ENCODE data around the gene FMO1.
"Not testable (repeated sequence)": the region's sequence is repeated elsewhere in the genome, so short reads cannot be mapped to it uniquely, and the experiment has no call there.

FMO1 gene

DNA sequence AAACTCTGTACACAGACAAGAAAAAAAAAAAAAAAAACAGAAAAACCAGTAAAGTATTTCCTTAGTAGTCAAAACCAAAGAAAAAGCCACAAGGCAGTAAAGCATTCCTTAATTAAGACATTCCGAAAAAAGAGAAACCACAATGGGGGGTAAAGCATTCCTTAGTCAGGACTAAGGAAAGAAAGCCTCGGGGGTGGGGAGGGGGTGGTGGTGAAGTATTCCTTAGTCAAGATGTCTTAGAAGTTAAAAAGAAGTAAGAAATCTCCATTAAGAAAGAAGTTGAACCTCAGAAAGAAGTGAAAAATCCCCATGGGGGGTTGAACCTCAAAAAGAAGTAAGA, 28.2 kb upstream of the FMO1 start:
- Mint-ChIP-seq H3K4me1 (no peaks in the 10 kb centered on the region), H3K27ac (ENCODE audit: low read depth) (no peak overlapping the region), H3K9me3 (no peaks in the 10 kb centered on the region), H3K27me3 (no peaks in the 10 kb centered on the region), H3K4me3 (no peak overlapping the region), H3K36me3 (ENCODE audit: insufficient read depth) (no peaks in the 10 kb centered on the region)
- DNase-seq (ENCODE audit: low spot score in 2 of 2) (no peak), ATAC-seq (replicated peaks; ENCODE audit: extremely low read depth, poor library complexity, severe bottlenecking) (no peak)

DNA sequence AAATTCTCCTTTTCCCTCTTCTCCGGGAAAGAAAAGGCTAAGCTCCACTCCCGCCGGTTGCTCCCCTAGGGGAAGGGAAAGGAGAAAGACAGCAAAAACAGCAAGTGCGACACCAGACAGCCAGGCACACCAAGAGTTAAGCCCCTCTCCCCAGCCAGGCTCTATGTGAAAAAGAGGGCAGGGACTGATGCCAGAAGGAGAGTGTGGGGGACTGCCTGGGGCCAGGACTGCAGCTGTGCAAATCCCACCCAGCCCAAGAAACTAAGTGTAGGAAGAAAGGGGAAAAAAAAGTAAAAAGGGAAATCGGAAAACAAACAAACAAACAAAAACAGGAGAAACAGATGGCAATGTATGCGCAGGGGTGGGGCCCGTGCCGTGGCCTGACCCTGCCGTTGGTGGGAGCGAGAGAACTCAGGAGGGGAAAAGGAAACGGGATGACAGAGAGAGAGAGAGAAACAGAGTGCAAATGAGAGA, 27.7 kb upstream of the FMO1 start:
- no peaks in the 10 kb centered on the region for H3K4me1 Mint-ChIP-seq
- no peak overlapping the region for H3K27ac Mint-ChIP-seq (ENCODE audit: low read depth)
- no peak for ATAC-seq (replicated peaks; ENCODE audit: extremely low read depth, poor library complexity, severe bottlenecking)
- H3K27me3 Mint-ChIP-seq: no peaks in the 10 kb centered on the region
- H3K4me3 Mint-ChIP-seq: no peak overlapping the region
- no peak for DNase-seq (ENCODE audit: low spot score in 2 of 2)
- H3K9me3 Mint-ChIP-seq: no peaks in the 10 kb centered on the region
- no peaks in the 10 kb centered on the region for H3K36me3 Mint-ChIP-seq (ENCODE audit: insufficient read depth)

DNA sequence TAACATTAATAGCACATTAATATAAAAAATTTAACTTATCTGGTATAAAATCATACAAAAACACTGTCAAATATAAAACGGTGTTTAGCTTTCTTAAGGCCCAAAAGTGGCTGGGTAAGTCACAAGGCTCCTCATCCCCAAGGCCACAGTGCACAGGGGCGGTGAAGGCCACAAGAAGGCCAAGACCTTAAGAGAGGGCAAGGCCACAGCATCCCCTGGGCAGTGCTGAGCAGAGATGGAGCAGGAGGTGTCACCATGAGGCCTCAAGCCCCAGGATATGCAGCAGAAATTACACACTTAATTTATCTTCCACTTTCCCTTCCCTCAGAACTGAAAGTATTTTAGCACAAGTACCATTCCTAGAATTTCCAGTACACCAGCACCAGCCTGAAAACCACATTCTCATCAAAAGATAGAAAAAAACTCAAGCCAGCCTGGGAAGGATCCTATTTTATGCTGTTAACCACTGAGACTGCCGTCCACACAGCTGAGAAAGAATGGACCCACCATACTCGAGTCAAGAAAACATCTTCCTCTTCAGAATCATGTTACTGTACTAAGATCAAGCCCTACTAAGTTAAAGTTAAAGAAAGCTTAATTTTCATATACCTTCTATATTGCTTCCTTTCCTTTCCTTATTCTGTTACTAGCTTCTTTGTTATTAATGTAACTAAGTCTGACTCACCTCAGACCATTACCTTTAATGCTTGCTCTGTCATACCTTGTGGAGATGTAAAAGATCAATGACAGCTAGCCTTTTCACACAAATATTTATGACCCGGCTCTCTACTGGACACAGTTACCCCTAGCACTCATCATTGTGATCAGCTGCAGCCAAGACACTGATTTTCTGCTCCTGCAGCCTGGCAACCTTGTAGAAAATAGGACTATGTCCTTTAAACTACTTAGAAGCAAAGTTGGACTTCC, 26.4 kb upstream of the FMO1 start:
- DNase-seq (ENCODE audit: low spot score in 2 of 2) (no peak), ATAC-seq (replicated peaks; ENCODE audit: extremely low read depth, poor library complexity, severe bottlenecking) (no peak)
- Mint-ChIP-seq H3K9me3 (no peaks in the 10 kb centered on the region), H3K27ac (ENCODE audit: low read depth) (no peak overlapping the region), H3K4me1 (no peaks in the 10 kb centered on the region), H3K4me3 (no peak overlapping the region), H3K27me3 (no peaks in the 10 kb centered on the region), H3K36me3 (ENCODE audit: insufficient read depth) (no peaks in the 10 kb centered on the region)

DNA sequence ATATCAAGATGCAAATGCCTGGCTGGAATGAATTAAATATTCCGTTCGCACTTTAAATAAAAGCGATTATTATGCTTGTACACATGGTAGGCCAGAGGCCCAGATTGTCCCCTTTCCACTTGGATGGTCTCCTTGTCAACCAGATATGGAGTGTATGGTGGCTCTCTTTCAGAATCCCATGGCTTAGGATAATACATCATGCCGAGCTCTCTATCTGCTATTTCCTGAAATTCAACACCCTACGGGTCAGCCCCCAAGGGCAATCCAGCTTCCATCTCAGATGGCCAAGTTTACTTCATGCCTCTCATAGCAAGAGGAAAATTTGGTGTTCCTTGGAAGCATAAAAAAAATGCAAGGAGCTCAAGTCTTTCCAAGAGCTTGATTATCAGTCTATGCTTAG, 25.4 kb upstream of the FMO1 start:
- Mint-ChIP-seq H3K36me3 (ENCODE audit: insufficient read depth) (no peaks in the 10 kb centered on the region), H3K9me3 (no peaks in the 10 kb centered on the region), H3K27ac (ENCODE audit: low read depth) (no peak overlapping the region), H3K27me3 (no peaks in the 10 kb centered on the region), H3K4me3 (no peak overlapping the region), H3K4me1 (no peaks in the 10 kb centered on the region)
- ATAC-seq (replicated peaks; ENCODE audit: extremely low read depth, poor library complexity, severe bottlenecking): no peak
- no peak for DNase-seq (ENCODE audit: low spot score in 2 of 2)

DNA sequence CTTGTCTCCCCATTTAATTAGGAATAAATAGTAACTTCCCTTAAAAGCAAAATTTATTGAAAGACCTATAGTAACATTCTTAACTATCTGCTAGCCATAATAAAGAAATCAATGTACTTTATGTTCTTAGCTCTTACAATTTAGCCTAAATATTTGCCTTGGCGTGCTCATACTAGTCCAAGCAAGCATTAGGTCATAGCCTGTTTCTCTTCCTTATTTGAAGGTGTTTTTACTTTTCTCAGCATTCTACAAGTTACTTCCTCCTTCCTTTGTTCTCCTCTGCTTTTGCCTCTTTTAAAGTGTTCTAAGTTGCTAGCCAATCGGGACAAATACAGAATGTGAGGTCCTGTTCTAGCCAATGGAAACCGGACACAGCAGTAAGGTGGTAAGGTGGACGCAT, 24.0 kb upstream of the FMO1 start:
- H3K36me3 Mint-ChIP-seq (ENCODE audit: insufficient read depth); H3K27ac Mint-ChIP-seq (ENCODE audit: low read depth); H3K4me3 Mint-ChIP-seq: not testable (repeated sequence)

DNA sequence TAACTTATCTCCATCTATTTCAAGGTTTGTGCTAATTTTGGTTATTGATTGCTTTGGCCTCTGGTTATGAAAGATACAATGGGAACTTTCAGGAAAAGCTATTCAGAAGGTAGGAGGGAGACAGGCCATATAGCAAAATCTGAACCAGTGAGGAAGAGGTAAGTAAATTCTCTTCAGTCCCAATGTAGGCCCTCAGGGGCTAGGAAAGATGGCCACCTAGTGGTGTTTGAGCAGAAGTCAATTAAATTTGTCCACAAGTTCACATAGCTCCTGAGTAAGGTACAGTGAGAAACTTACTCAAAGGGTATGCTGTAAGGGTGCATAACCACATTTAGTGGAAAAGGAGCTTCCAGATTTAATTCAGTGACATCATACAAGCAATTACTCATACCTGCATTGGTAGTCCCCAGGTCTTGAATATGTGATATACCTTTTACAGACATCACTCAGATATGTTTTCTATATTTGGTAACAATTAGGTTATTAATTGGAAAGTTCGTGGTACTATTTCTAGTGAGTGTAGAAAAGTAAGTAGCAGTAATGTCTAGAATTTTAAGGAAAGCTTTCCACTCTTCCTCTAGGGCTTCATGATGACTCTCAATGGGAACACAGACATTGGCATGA, 21.4 kb upstream of the FMO1 start:
- ATAC-seq (replicated peaks; ENCODE audit: extremely low read depth, poor library complexity, severe bottlenecking): no peak
- Mint-ChIP-seq H3K27ac (ENCODE audit: low read depth) (no peak overlapping the region), H3K9me3 (no peaks in the 10 kb centered on the region), H3K4me1 (no peaks in the 10 kb centered on the region), H3K27me3 (peaks cover 8% of the 10 kb centered on the region), H3K4me3 (no peak overlapping the region), H3K36me3 (ENCODE audit: insufficient read depth) (no peaks in the 10 kb centered on the region)
- DNase-seq (ENCODE audit: low spot score in 2 of 2): no peak

More for the DNA sequence above, 24.0 kb upstream of the FMO1 start:
- H3K27me3 Mint-ChIP-seq; H3K9me3 Mint-ChIP-seq; ATAC-seq (replicated peaks; ENCODE audit: extremely low read depth, poor library complexity, severe bottlenecking); H3K4me1 Mint-ChIP-seq; DNase-seq (ENCODE audit: low spot score in 2 of 2): not testable (repeated sequence)

DNA sequence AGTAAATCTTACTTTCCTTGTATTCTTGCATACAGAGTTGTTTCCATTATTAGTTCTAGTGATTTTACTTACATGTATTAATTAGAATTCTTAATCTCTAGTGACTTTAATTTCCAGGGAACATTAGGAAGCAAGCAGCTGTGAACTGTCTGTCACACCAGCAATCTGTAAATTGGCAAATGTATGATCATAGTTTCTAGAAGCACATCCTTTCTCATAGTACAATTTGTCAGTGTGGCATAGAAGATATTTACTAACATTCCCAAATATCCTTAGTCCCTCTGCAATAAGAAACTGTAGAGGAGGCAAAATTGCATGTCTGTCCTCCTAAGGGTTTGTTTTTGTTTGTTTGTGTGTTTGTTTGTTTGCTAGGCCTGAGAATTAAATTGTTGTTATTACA, 17.0 kb upstream of the FMO1 start:
- DNase-seq (ENCODE audit: low spot score in 2 of 2) (no peak), ATAC-seq (replicated peaks; ENCODE audit: extremely low read depth, poor library complexity, severe bottlenecking) (no peak)
- Mint-ChIP-seq H3K27ac (ENCODE audit: low read depth) (no peak overlapping the region), H3K9me3 (peaks cover 5% of the 10 kb centered on the region), H3K4me3 (no peak overlapping the region), H3K36me3 (ENCODE audit: insufficient read depth) (no peaks in the 10 kb centered on the region), H3K4me1 (no peaks in the 10 kb centered on the region), H3K27me3 (peaks cover 31% of the 10 kb centered on the region)

DNA sequence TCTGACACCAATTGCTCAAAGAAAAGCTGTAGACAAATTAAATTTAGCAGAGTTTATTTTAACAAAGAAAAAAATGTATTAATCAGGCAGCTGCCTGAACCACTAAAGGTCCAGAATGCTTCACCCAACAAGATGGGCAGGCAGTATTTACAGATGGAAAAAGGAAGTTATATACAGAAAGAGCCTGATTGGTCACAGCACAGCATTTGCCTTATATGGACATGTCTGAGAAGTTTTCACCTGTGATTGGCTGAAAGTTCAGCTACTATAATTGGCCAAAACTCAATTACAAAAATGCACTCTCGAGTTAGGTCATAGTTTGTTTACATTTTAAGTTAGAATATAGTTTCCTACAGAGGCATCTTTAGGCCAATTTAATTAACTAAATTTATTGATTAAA, 15.1 kb upstream of the FMO1 start:
- Mint-ChIP-seq H3K4me3 (no peak overlapping the region), H3K27me3 (peaks cover 44% of the 10 kb centered on the region), H3K4me1 (no peaks in the 10 kb centered on the region), H3K36me3 (ENCODE audit: insufficient read depth) (no peaks in the 10 kb centered on the region), H3K27ac (ENCODE audit: low read depth) (no peak overlapping the region), H3K9me3 (peaks cover 5% of the 10 kb centered on the region)
- no peak for DNase-seq (ENCODE audit: low spot score in 2 of 2)
- no peak for ATAC-seq (replicated peaks; ENCODE audit: extremely low read depth, poor library complexity, severe bottlenecking)

DNA sequence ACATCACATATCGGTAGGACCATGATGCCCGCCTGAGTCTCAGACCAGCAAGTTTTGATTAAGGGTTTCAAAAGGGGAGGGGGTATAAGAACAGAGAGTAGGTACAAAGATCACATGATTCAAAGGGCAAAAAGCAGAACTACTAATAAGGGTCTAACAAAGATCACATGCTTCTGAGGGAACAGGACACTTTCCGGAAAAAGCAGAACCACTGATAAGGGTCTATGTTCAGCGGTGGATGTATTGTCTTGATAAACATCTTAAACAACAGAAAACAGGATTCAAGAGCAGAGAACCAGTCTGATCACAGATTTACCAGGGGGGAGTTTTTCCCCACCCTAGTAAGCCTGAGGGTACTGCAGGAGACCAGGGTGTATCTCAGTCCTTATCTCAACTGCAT, 12.1 kb upstream of the FMO1 start:
- ATAC-seq (replicated peaks; ENCODE audit: extremely low read depth, poor library complexity, severe bottlenecking); H3K36me3 Mint-ChIP-seq (ENCODE audit: insufficient read depth): not testable (repeated sequence)
- H3K27me3 Mint-ChIP-seq: peaks cover 70% of the 10 kb centered on the region

DNA sequence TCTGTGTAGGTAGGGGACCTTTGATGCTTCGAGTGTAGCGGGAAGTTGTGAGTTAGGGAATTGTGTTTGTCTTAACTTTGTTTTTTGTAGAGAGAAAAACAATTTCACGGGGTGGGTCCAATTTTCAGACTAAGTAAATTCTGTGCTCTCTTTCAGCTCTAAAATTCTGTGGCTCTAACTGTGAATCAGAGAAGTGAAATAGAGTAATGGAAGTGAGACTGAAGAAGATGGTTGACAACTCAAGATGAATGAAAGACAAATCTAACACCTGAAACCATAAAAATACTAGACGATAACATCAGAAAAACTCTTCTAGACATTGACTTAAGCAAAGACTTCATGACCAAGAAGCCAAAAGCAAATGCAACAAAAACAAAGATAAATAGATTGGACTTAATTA, 4.4 kb upstream of the FMO1 start:
- Mint-ChIP-seq H3K9me3 (peaks cover 13% of the 10 kb centered on the region), H3K36me3 (ENCODE audit: insufficient read depth) (no peaks in the 10 kb centered on the region), H3K27ac (ENCODE audit: low read depth) (no peak overlapping the region), H3K4me1 (no peaks in the 10 kb centered on the region), H3K4me3 (no peak overlapping the region), H3K27me3 (peaks cover 65% of the 10 kb centered on the region)
- no peak for ATAC-seq (replicated peaks; ENCODE audit: extremely low read depth, poor library complexity, severe bottlenecking)
- DNase-seq (ENCODE audit: low spot score in 2 of 2): no peak

More for the DNA sequence above, 12.1 kb upstream of the FMO1 start:
- not testable (repeated sequence) for H3K4me1 Mint-ChIP-seq; H3K27ac Mint-ChIP-seq (ENCODE audit: low read depth); DNase-seq (ENCODE audit: low spot score in 2 of 2); H3K4me3 Mint-ChIP-seq
- H3K9me3 Mint-ChIP-seq: peaks cover 18% of the 10 kb centered on the region

DNA sequence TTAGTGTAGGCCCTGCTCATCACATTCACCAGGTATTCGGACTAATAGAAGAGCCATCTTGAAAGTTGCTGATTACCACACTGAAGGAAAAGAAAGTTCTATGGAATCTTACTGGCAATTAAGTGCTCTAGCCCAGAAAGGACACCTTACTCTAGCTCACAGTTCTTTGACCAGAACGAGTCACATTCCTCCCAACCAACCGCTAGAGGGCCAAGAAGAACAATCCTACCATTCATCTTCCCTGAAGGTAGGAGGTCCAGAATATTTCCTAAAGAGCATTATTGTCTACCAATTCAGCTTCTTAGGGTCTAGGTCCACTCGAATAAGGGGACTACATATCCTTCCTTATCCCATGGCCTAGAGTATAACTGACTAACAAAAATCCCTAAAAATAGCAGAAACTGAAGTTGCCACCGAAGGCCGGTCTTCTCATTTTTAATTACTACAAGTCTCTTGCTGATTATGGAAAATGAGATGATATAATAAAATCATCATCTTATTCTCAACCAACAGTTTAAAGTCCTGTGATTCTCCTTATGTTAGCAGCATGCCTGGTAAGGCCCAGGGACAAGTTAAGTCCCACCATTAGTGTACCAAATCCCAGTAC, 2.7 kb upstream of the FMO1 start:
- ATAC-seq (replicated peaks; ENCODE audit: extremely low read depth, poor library complexity, severe bottlenecking): no peak
- H3K27me3 Mint-ChIP-seq: peaks cover 48% of the 10 kb centered on the region
- H3K4me3 Mint-ChIP-seq: no peak overlapping the region
- H3K27ac Mint-ChIP-seq (ENCODE audit: low read depth): no peak overlapping the region
- no peaks in the 10 kb centered on the region for H3K9me3 Mint-ChIP-seq
- no peaks in the 10 kb centered on the region for H3K4me1 Mint-ChIP-seq
- no peaks in the 10 kb centered on the region for H3K36me3 Mint-ChIP-seq (ENCODE audit: insufficient read depth)
- DNase-seq (ENCODE audit: low spot score in 2 of 2): no peak

DNA sequence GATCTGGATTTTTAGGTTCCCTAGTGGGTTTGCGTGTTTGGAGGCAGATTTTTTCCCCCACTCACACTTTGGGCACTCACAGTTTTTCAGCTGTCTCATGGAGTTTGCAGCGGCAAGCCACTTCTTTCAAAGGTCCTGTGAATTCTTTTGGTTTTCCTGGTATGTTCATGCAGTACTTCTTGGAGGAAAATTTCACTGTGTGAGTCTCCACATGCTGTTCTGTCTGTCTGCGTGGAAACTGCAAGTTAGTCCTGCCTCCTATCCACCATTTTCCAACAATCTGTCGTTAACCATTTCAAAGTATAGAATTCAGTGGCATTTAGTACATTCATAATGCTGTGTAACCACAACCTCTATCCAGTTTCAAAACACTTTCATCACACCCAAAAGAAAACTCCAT, 793 bp upstream of the FMO1 start:
- H3K4me3 Mint-ChIP-seq: no peak overlapping the region
- no peaks in the 10 kb centered on the region for H3K9me3 Mint-ChIP-seq
- H3K27ac Mint-ChIP-seq (ENCODE audit: low read depth): no peak overlapping the region
- peaks cover 11% of the 10 kb centered on the region for H3K4me1 Mint-ChIP-seq
- ATAC-seq (replicated peaks; ENCODE audit: extremely low read depth, poor library complexity, severe bottlenecking) (no peak), DNase-seq (ENCODE audit: low spot score in 2 of 2) (no peak)
- no peaks in the 10 kb centered on the region for H3K36me3 Mint-ChIP-seq (ENCODE audit: insufficient read depth)
- H3K27me3 Mint-ChIP-seq: peaks cover 55% of the 10 kb centered on the region

DNA sequence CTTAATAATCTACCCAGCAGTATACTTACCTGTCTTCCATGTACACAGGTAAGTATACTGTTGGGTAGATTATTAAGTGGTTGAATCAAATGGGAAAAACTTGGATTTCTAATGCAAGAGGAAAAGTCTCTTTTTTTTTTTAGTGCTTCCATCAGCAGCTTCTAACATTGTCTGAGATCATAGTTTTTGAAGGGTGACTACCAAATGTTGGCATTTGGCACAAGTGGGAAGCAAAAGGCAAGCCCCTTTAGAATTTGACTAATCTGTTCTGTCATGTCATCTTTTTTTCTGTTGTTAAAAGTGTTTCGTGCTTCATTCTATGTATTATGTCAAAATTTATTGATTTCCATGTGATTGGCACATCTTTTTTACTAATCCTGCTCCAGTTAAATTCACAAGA, 547 bp downstream of the FMO1 start:
- ATAC-seq (replicated peaks; ENCODE audit: extremely low read depth, poor library complexity, severe bottlenecking): no peak
- no peaks in the 10 kb centered on the region for H3K36me3 Mint-ChIP-seq (ENCODE audit: insufficient read depth)
- H3K27me3 Mint-ChIP-seq: peaks cover 55% of the 10 kb centered on the region
- DNase-seq (ENCODE audit: low spot score in 2 of 2): no peak
- no peaks in the 10 kb centered on the region for H3K9me3 Mint-ChIP-seq
- H3K4me1 Mint-ChIP-seq: peaks cover 12% of the 10 kb centered on the region
- H3K27ac Mint-ChIP-seq (ENCODE audit: low read depth): no peak overlapping the region
- no peak overlapping the region for H3K4me3 Mint-ChIP-seq
